ENCODE measurements around the gene EFCAB11. TPM values are rescaled to one million over a fixed set of nuclear protein-coding genes. Genes with fewer than 3 reads are reported as not detected.

EFCAB11 gene
- total and polyA plus RNA-seq, 11 donors, result 0.79 to 4.6 (median 3.3) TPM

DNA sequence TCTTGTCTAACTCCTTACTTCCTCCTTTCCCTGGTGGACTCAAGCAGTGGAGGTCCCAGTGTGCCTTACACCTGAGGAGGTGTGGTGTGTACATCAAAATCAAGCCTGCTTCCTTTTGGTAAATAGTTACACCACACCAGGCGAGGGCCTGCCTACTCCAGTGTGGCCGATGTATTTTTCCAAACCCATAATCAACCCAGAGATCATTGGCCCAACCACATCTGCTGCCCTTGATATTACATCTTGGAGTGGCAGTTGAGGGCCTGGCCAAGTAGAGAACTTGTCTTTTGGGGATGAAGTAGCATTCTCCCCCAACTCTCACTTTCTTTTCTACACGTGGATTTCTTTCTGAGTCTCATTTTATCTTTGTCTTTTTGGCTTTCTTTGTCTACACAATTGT, 187.4 kb downstream of the EFCAB11 start:
- no peaks in the 10 kb centered on the region for H3K36me3 ChIP-seq
- WGBS, 4 donors, result 50 to 87% (median 76%) methylated on average over 3 of the region's 3 CpGs
- no peaks in the 10 kb centered on the region for H3K27me3 ChIP-seq
- DNase-seq (no peak), ATAC-seq (no peak)
- TF ChIP-seq POLR2A (IDR thresholded peaks at IDR 0.05), result no peak
- TF ChIP-seq, protein P1, sequence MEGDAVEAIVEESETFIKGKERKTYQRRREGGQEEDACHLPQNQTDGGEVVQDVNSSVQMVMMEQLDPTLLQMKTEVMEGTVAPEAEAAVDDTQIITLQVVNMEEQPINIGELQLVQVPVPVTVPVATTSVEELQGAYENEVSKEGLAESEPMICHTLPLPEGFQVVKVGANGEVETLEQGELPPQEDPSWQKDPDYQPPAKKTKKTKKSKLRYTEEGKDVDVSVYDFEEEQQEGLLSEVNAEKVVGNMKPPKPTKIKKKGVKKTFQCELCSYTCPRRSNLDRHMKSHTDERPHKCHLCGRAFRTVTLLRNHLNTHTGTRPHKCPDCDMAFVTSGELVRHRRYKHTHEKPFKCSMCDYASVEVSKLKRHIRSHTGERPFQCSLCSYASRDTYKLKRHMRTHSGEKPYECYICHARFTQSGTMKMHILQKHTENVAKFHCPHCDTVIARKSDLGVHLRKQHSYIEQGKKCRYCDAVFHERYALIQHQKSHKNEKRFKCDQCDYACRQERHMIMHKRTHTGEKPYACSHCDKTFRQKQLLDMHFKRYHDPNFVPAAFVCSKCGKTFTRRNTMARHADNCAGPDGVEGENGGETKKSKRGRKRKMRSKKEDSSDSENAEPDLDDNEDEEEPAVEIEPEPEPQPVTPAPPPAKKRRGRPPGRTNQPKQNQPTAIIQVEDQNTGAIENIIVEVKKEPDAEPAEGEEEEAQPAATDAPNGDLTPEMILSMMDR (IDR thresholded peaks at IDR 0.05), result no peak
- intact Hi-C loops (cut with DNase I), result loop anchor here in 9 of 10 donors (2.0 to 10.0 kb wide), 11 partner anchors 142 to 732 kb away; partner anchors contain the start of gene FOXN3 (in 1 of the 9)
- H3K4me1 ChIP-seq, result peaks cover 0 to 11% (median 0%) of the 10 kb centered on the region in 12 donors
- peaks cover 0 to 2% (median 0%) of the 10 kb centered on the region in 12 donors for H3K9me3 ChIP-seq
- no peak overlapping the region for H3K4me3 ChIP-seq
- no peak overlapping the region for H3K27ac ChIP-seq

DNA sequence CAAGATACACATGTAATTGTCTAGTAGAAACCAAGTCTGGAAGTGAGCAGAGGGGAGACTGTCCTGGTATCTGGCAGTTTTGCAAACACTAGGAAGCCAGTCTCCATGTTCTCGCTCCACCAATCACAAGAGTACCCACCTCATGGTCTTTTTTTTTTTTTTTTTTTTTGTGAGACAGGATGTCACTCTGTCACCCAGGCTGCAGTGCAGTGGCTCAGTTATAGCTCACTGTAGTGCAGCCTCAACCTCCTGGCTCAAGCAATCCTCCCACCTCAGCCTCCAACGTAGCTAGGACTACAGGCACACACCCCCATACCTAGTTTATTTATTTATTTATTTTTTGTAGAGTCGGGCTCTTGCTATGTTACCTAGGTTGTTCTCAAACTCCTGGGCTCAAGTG, 189.2 kb downstream of the EFCAB11 start:
- no peak for ATAC-seq
- intact Hi-C loops (cut with DNase I), result loop anchor here in 8 of 10 donors (5.0 to 10.0 kb wide), 10 partner anchors 141 to 731 kb away; partner anchors contain the start of gene FOXN3 (in 1 of the 8)
- no peaks in the 10 kb centered on the region for H3K36me3 ChIP-seq
- no peak for TF ChIP-seq POLR2A (IDR thresholded peaks at IDR 0.05)
- TF ChIP-seq, protein P1 (IDR thresholded peaks at IDR 0.05), result no peak
- WGBS, 4 donors, result 32 to 98% (median 87%) methylated on average over 3 of the region's 3 CpGs
- no peak overlapping the region for H3K4me3 ChIP-seq
- DNase-seq, result no peak
- H3K9me3 ChIP-seq, result peaks cover 0 to 2% (median 0%) of the 10 kb centered on the region in 12 donors
- no peaks in the 10 kb centered on the region for H3K27me3 ChIP-seq
- no peak overlapping the region for H3K27ac ChIP-seq
- peaks cover 0 to 10% (median 0%) of the 10 kb centered on the region in 12 donors for H3K4me1 ChIP-seq

DNA sequence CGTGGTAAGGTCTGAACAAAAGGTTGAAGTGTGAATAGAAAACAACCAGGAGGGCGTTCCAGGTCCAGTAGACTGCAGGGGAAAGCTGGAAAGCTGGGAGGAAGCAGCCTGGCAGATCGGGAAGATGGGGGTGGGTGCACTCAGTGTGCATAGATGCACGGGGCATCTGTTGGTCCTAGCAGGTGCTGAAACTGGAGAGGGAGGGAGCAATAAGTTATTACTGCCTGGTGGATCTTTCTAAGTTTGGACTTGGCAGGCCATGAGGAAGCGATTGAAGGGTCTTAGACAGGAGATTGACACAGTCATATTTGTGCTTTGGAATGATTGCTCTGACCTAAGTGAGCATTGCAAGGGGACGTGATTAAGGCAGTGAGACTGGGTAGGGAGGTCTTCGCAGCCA, 194.4 kb downstream of the EFCAB11 start:
- no peak overlapping the region for H3K27ac ChIP-seq
- H3K4me3 ChIP-seq, result no peak overlapping the region
- intact Hi-C loops (cut with DNase I), result loop anchor here in 7 of 10 donors (5.0 to 10.0 kb wide), 8 partner anchors 135 to 725 kb away; no protein-coding TSS in a partner anchor
- no peaks in the 10 kb centered on the region for H3K4me1 ChIP-seq
- H3K9me3 ChIP-seq, result peaks cover 0 to 3% (median 0%) of the 10 kb centered on the region in 12 donors
- TF ChIP-seq POLR2A (IDR thresholded peaks at IDR 0.05), result no peak
- TF ChIP-seq, protein P1 (IDR thresholded peaks at IDR 0.05), result no peak
- WGBS, 4 donors, result 75 to 76% (median 75%) methylated on average over 7 of the region's 7 CpGs
- no peak for DNase-seq
- ATAC-seq, result no peak
- H3K27me3 ChIP-seq, result no peaks in the 10 kb centered on the region
- no peaks in the 10 kb centered on the region for H3K36me3 ChIP-seq

DNA sequence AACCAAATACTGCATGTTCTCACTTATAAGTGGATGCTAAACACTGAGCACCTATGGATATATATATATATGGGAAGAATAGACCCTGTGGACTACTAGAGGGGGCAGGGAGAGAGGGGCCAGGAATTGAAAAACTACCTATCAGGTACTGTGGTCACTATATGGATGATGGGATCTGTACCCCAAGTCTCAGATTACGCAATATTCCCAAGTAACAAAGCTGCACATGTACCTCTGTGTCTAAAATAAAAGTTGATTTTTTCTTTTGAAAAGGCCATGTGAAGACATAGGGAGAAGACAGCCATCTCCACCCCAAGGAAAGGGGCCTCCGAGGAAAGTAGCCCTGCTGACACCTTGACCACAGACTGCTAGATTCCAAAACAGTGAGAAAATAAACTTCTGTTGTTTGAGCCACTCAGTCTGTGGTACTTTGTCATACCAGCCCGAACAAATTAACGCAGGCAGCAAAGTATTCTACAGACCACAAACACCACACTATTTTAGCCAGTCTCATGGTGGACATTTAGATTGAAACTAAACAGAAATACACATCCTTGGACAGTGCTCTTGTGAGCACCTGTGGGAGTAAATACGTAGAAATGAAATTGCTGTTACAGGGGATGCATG, 197.1 kb downstream of the EFCAB11 start:
- 68 to 81% (median 75%) methylated on average over 5 of the region's 5 CpGs for WGBS, 4 donors
- no peaks in the 10 kb centered on the region for H3K36me3 ChIP-seq
- TF ChIP-seq, protein P1 (IDR thresholded peaks at IDR 0.05), result no peak
- TF ChIP-seq POLR2A (IDR thresholded peaks at IDR 0.05), result no peak
- no peaks in the 10 kb centered on the region for H3K4me1 ChIP-seq
- no peaks in the 10 kb centered on the region for H3K27me3 ChIP-seq
- ATAC-seq (no peak), DNase-seq (no peak)
- intact Hi-C loops (cut with DNase I), result no loop called here
- H3K27ac ChIP-seq, result no peak overlapping the region
- no peak overlapping the region for H3K4me3 ChIP-seq
- peaks cover 0 to 3% (median 0%) of the 10 kb centered on the region in 12 donors for H3K9me3 ChIP-seq
